Activated CD8-positive, alpha-beta memory T cell treated with anti-CD3 and anti-CD28 coated beads, Interleukin-2, amount 50 U/mL, for 24 hours (primary cell): ENCODE measurements around the gene DIS3L2.

Source experiments
- DNase-seq: peaks from one replicate; pipeline ENCODE4 v3.0.0-alpha.2; 2020; ENCODE audit errors: extremely low read depth

The DIS3L2 gene

GRCh38 chr2:232263295-232263694 lies 301.8 kb downstream of the DIS3L2 start:
- no peak for DNase-seq

- DNase-seq: no peak
Measured at GRCh38 chr2:232264081-232264480, 302.6 kb downstream of the DIS3L2 start.

GRCh38 chr2:232265329-232265728 lies 303.8 kb downstream of the DIS3L2 start:
- no peak for DNase-seq

GRCh38 chr2:232268636-232269165 lies 307.2 kb downstream of the DIS3L2 start:
- no peak for DNase-seq

- DNase-seq: no peak
Measured at GRCh38 chr2:232269867-232270266, 308.4 kb downstream of the DIS3L2 start.

- no peak for DNase-seq
Measured at GRCh38 chr2:232273903-232274643, 312.6 kb downstream of the DIS3L2 start.

- DNase-seq: no peak
Measured at GRCh38 chr2:232275670-232276069, 314.2 kb downstream of the DIS3L2 start.

- no peak for DNase-seq
Measured at GRCh38 chr2:232276084-232276732, 314.7 kb downstream of the DIS3L2 start.

GRCh38 chr2:232276733-232277313 lies 315.3 kb downstream of the DIS3L2 start:
- no peak for DNase-seq

- DNase-seq: no peak
Measured at GRCh38 chr2:232278534-232278933, 317.0 kb downstream of the DIS3L2 start.

- DNase-seq: no peak
Measured at GRCh38 chr2:232280341-232280740, 318.8 kb downstream of the DIS3L2 start.

GRCh38 chr2:232281858-232282507 lies 320.5 kb downstream of the DIS3L2 start:
- DNase-seq: no peak

GRCh38 chr2:232282508-232283055 lies 321.1 kb downstream of the DIS3L2 start:
- no peak for DNase-seq

- DNase-seq: no peak
Measured at GRCh38 chr2:232286001-232286868, 324.7 kb downstream of the DIS3L2 start.

- DNase-seq: no peak
Measured at GRCh38 chr2:232287316-232287715, 325.8 kb downstream of the DIS3L2 start.

- no peak for DNase-seq
Measured at GRCh38 chr2:232288489-232289030, 327.0 kb downstream of the DIS3L2 start.

GRCh38 chr2:232290668-232291067 lies 329.2 kb downstream of the DIS3L2 start:
- DNase-seq: no peak

GRCh38 chr2:232291343-232291742 lies 329.8 kb downstream of the DIS3L2 start:
- DNase-seq: no peak

- no peak for DNase-seq
Measured at GRCh38 chr2:232292395-232293154, 331.1 kb downstream of the DIS3L2 start.

GRCh38 chr2:232293191-232293590 lies 331.7 kb downstream of the DIS3L2 start:
- no peak for DNase-seq
